ENCODE measurements around the gene BMPR1B.
A peak's percentile ranks its signal among the peaks of the same experiment; 100 is the strongest.

Gene BMPR1B

GRCh38 chr4:94979621-94980020 lies 221.9 kb downstream of the BMPR1B start:
- TF ChIP-seq, protein P1, sequence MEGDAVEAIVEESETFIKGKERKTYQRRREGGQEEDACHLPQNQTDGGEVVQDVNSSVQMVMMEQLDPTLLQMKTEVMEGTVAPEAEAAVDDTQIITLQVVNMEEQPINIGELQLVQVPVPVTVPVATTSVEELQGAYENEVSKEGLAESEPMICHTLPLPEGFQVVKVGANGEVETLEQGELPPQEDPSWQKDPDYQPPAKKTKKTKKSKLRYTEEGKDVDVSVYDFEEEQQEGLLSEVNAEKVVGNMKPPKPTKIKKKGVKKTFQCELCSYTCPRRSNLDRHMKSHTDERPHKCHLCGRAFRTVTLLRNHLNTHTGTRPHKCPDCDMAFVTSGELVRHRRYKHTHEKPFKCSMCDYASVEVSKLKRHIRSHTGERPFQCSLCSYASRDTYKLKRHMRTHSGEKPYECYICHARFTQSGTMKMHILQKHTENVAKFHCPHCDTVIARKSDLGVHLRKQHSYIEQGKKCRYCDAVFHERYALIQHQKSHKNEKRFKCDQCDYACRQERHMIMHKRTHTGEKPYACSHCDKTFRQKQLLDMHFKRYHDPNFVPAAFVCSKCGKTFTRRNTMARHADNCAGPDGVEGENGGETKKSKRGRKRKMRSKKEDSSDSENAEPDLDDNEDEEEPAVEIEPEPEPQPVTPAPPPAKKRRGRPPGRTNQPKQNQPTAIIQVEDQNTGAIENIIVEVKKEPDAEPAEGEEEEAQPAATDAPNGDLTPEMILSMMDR (IDR thresholded peaks at IDR 0.05; ENCODE audit: low read depth, low read length): no peak
- no peak overlapping the region for H3K4me3 ChIP-seq (replicated peaks in 1 of 2; ENCODE audit: low read depth in 2 of 2, low read length in 2 of 2)
- no peak for DNase-seq (ENCODE audit: low read depth in 2 of 2)

DNA sequence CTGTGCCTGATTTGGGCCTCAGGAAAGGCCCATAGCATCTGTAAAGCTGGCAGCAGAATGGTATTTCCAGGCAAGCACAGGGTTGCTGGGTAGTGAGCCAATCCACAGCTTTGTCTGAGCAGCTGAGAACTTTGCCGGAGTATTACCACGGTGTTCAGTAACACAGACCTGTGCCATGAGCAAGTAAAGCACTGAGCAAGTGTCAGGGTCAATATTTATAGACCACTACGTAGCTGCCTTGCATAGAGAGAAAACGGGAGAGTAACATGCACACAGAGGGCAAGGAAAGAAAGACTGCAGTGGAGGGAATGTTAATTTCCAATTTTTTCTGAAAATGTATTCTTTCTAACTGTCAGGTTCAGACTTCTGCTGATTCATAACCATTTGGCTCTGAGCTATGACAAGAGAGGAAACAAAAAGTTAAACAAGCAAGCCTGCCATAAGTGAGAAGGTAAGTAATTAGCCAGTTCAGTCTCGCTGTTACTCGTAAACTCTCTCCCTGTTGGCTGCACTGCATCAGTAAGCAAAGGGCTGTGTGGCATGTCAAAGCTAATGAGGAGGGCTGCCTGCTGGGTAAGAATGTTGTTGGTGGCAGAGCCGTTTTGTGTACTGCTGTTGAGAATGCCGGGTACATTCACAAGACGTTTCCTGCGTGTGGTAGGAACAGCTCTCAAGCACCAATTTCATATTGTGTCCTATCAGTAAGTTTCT lies 238.1 kb downstream of the BMPR1B start:
- DNase-seq (ENCODE audit: low read depth in 2 of 2): peak in 1 of 2 donors; percentile 57
- no peak overlapping the region for H3K4me3 ChIP-seq (replicated peaks in 1 of 2; ENCODE audit: low read depth in 2 of 2, low read length in 2 of 2)
- TF ChIP-seq, protein P1 (IDR thresholded peaks at IDR 0.05; ENCODE audit: low read depth, low read length): no peak

- TF ChIP-seq, protein P1 (IDR thresholded peaks at IDR 0.05; ENCODE audit: low read depth, low read length): no peak
- no peak overlapping the region for H3K4me3 ChIP-seq (replicated peaks in 1 of 2; ENCODE audit: low read depth in 2 of 2, low read length in 2 of 2)
- DNase-seq (ENCODE audit: low read depth in 2 of 2): no peak
Measured at GRCh38 chr4:95000076-95000648, 242.4 kb downstream of the BMPR1B start.

- TF ChIP-seq, protein P1 (IDR thresholded peaks at IDR 0.05; ENCODE audit: low read depth, low read length): no peak
- DNase-seq (ENCODE audit: low read depth in 2 of 2): no peak
- H3K4me3 ChIP-seq (replicated peaks in 1 of 2; ENCODE audit: low read depth in 2 of 2, low read length in 2 of 2): no peak overlapping the region
Measured at GRCh38 chr4:95004912-95005311, 247.2 kb downstream of the BMPR1B start.

GRCh38 chr4:95007998-95008397 lies 250.2 kb downstream of the BMPR1B start:
- H3K4me3 ChIP-seq (replicated peaks in 1 of 2; ENCODE audit: low read depth in 2 of 2, low read length in 2 of 2): no peak overlapping the region
- TF ChIP-seq, protein P1 (IDR thresholded peaks at IDR 0.05; ENCODE audit: low read depth, low read length): no peak
- no peak for DNase-seq (ENCODE audit: low read depth in 2 of 2)

DNA sequence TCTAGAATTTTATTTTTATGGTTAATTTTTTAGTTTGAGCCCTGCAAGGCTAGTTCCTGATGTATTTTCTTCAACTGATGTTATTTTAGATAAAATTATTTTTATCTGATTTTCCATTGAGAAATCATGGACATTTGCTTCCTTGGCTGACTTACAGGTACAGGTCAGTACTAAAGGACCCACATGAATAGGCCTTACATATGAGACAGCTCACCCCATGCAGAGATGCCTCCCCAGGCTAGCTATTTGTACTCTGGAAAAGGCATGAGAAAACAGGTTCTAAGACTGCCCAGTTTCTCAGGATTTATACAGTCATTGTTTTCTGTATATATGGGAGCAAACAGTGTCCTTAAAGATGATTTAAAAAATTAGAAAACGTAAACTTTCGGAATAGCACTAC lies 255.5 kb downstream of the BMPR1B start:
- TF ChIP-seq, protein P1 (IDR thresholded peaks at IDR 0.05; ENCODE audit: low read depth, low read length): no peak
- no peak for DNase-seq (ENCODE audit: low read depth in 2 of 2)
- H3K4me3 ChIP-seq (replicated peaks in 1 of 2; ENCODE audit: low read depth in 2 of 2, low read length in 2 of 2): no peak overlapping the region

Data from cardiac fibroblast (primary cell).